ENCODE data around the gene KCTD1.
A peak's percentile ranks its signal among the peaks of the same experiment; 100 is the strongest.

Gene KCTD1

GRCh38 chr18:26548415-26549262 lies at the start of gene KCTD1:
KCTD1 (minus strand) TSS chr18:26548553; CDS start chr18:26548536, 17 bp downstream.
- peaks cover 16% of the 10 kb centered on the region for H3K4me1 Mint-ChIP-seq (ENCODE audit: low read depth)
- DNase-seq (ENCODE audit: low spot score) = peak; percentile 78
- peaks cover 3% of the 10 kb centered on the region for H3K36me3 Mint-ChIP-seq (ENCODE audit: low read depth)
- H3K27ac Mint-ChIP-seq = peak within 1 kb of the TSS; percentile 75
- H3K4me3 Mint-ChIP-seq = peak within 1 kb of the TSS; percentile 87
- no peaks in the 10 kb centered on the region for H3K9me3 Mint-ChIP-seq
- H3K27me3 Mint-ChIP-seq (ENCODE audit: low read depth) = peaks cover 37% of the 10 kb centered on the region

DNA sequence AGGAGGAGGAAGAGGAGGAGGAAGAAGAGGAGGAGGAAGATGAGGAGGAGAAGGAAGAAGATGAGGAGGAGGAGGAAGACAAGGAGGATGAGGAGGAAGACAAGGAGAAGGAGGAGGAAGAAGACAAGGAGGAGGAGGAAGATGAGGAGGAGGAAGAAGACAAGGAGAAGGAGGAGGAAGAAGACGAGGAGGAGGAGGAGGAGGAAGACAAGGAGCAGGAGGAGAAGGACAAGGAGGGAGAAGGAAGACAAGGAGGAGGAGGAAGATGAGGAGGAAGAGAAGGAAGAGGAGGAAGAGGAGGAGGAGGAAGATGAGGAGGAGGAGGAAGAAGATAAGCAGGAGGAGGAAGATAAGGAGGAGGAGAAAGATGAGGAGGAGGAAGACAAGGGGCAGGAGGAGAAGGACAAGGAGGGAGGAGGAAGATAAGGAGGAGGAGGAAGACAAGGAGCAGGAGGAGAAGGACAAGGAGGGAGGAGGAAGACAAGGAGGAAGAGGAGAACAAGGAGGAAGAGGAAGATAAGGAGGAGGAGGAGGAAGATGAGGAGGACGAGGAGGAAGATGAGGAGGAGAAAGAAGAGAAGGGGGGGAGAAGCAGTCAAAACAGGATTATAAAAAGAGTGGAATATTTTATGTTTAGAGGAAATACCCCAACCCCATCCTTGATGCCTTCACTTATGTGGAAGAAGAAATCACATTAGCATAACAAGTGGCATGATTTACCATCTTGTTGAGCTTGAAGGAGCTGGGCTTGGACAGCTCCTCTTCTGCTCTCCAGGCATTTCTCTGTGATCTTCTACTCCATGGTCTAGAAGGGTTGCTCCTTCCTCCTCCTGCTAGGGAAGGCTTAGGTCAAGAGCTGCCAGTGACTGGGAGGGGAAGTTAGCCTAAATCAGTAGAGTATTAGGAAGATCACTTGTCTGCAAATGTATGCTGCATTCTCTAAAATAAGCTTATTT lies 45.3 kb upstream of the KCTD1 start:
- Mint-ChIP-seq H3K36me3 (ENCODE audit: low read depth) (no peaks in the 10 kb centered on the region), H3K4me3 (no peak overlapping the region), H3K27ac (no peak overlapping the region), H3K4me1 (ENCODE audit: low read depth) (no peaks in the 10 kb centered on the region), H3K9me3 (no peaks in the 10 kb centered on the region), H3K27me3 (ENCODE audit: low read depth) (no peaks in the 10 kb centered on the region)
- DNase-seq (ENCODE audit: low spot score) = no peak

- H3K4me3 Mint-ChIP-seq = no peak overlapping the region
- H3K36me3 Mint-ChIP-seq (ENCODE audit: low read depth) = no peaks in the 10 kb centered on the region
- no peak overlapping the region for H3K27ac Mint-ChIP-seq
- no peaks in the 10 kb centered on the region for H3K4me1 Mint-ChIP-seq (ENCODE audit: low read depth)
- H3K9me3 Mint-ChIP-seq = no peaks in the 10 kb centered on the region
- H3K27me3 Mint-ChIP-seq (ENCODE audit: low read depth) = no peaks in the 10 kb centered on the region
- DNase-seq (ENCODE audit: low spot score) = no peak
These were observed 36.4 kb upstream of the KCTD1 start for GRCh38 chr18:26584745-26585144.

DNA sequence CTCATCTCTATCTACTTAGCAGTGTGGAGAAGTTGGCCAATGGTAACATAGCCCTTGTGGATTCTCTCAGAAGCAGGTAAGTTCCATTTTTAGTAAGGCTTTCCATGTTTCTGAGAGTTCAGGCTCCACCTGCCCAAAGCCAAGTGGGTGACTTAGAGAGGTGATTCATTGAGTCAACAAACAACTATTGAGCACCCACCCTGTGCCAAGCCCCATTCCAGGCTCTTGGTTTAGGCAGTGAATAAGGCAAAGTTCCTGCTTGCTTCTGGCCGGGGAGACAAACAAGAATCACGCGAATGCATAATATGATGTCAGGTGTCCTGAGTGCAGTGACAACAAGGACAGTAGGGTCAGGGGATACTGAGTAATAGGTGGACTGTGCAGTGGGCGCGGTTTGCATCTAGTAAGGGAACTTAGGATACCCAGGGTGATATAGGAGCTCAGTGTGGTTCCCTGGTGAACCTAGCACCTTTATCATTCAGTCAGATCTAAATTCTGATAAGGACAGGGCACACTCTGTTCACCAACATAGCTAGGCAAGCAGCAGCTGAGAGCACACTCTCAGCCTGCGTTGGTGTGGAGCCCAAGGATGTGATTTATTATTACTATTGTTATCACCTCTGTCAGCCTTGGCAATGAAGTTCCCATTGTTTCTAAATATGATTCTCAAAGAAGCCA lies 31.7 kb upstream of the KCTD1 start:
- H3K36me3 Mint-ChIP-seq (ENCODE audit: low read depth) = no peaks in the 10 kb centered on the region
- no peak for DNase-seq (ENCODE audit: low spot score)
- peaks cover 2% of the 10 kb centered on the region for H3K4me1 Mint-ChIP-seq (ENCODE audit: low read depth)
- no peak overlapping the region for H3K4me3 Mint-ChIP-seq
- H3K27ac Mint-ChIP-seq = no peak overlapping the region
- H3K27me3 Mint-ChIP-seq (ENCODE audit: low read depth) = peaks cover 26% of the 10 kb centered on the region
- H3K9me3 Mint-ChIP-seq = no peaks in the 10 kb centered on the region

- Mint-ChIP-seq H3K27me3 (ENCODE audit: low read depth) (peaks cover 47% of the 10 kb centered on the region), H3K27ac (no peak overlapping the region), H3K36me3 (ENCODE audit: low read depth) (no peaks in the 10 kb centered on the region), H3K4me3 (peak overlapping the region; percentile 30), H3K4me1 (ENCODE audit: low read depth) (peaks cover 4% of the 10 kb centered on the region), H3K9me3 (no peaks in the 10 kb centered on the region)
- no peak for DNase-seq (ENCODE audit: low spot score)
These were observed 27.5 kb upstream of the KCTD1 start for GRCh38 chr18:26575865-26576217.

- Mint-ChIP-seq H3K4me3 (peak overlapping the region; percentile 58), H3K36me3 (ENCODE audit: low read depth) (no peaks in the 10 kb centered on the region)
These were observed 26.9 kb upstream of the KCTD1 start for GRCh38 chr18:26574958-26575864.

DNA sequence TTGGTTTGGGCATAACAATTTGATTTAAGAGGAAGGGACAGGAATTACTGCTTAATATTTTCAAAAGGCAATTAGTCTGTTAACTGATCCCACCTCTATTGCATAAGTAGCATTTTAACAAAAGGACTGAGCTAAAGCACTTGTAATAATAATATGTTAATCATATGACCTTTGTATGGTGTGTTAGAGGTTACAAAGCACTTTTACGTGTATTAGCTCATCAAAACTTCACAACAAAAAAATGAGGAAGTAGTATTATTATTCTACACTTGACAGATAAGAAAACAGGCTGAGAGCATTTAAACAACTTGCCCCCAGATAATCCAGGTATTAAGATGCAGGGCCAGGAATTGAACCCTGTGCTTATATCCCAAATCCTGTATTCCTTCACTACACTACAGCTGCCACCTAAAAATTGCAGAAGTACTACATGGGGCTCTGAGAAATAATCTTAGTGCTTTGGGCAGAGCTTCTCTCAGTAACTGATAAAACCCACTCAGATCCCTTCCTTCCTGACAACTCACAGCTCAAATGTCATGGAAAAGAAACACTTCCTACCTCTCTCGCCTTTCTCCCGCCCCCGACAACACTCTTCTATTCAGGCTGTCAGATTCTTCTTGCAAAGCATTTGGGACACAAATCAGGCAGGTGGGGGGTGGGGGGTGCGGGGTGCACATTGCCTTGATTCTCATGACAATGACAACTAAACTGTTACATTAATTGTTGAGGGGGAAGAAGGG lies 20.7 kb upstream of the KCTD1 start:
- H3K27me3 Mint-ChIP-seq (ENCODE audit: low read depth) = peaks cover 17% of the 10 kb centered on the region
- H3K27ac Mint-ChIP-seq = no peak overlapping the region
- no peaks in the 10 kb centered on the region for H3K9me3 Mint-ChIP-seq
- no peak for DNase-seq (ENCODE audit: low spot score)
- H3K4me3 Mint-ChIP-seq = no peak overlapping the region
- no peaks in the 10 kb centered on the region for H3K36me3 Mint-ChIP-seq (ENCODE audit: low read depth)
- H3K4me1 Mint-ChIP-seq (ENCODE audit: low read depth) = no peaks in the 10 kb centered on the region

More at GRCh38 chr18:26574958-26575864, 26.9 kb upstream of the KCTD1 start:
- H3K27me3 Mint-ChIP-seq (ENCODE audit: low read depth) = peaks cover 47% of the 10 kb centered on the region
- DNase-seq (ENCODE audit: low spot score) = no peak
- H3K9me3 Mint-ChIP-seq = no peaks in the 10 kb centered on the region
- H3K4me1 Mint-ChIP-seq (ENCODE audit: low read depth) = peaks cover 4% of the 10 kb centered on the region
- H3K27ac Mint-ChIP-seq = no peak overlapping the region

DNA sequence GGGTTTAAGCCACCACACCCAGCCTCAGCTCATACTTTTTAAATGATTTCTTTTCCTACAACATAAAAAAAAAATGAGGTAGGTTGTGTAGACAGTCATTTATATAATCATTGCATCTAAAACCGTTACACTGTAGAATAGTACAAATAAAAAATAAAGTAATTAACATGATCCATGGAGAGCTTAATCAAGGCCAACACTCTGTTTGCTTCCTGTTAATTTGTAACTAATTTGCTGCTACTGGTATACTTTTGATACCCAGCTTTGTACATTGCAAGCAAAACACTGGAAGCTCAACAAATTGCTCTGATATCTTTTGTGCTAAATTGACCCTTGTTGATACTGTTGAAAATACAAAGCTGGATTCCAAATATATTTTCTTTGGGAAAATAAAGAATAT lies 20.2 kb upstream of the KCTD1 start:
- Mint-ChIP-seq H3K27me3 (ENCODE audit: low read depth) (peaks cover 13% of the 10 kb centered on the region), H3K36me3 (ENCODE audit: low read depth) (no peaks in the 10 kb centered on the region), H3K27ac (no peak overlapping the region), H3K4me3 (no peak overlapping the region), H3K4me1 (ENCODE audit: low read depth) (no peaks in the 10 kb centered on the region), H3K9me3 (no peaks in the 10 kb centered on the region)
- no peak for DNase-seq (ENCODE audit: low spot score)

GRCh38 chr18:26566874-26567555 lies 18.7 kb upstream of the KCTD1 start:
- no peaks in the 10 kb centered on the region for H3K36me3 Mint-ChIP-seq (ENCODE audit: low read depth)
- peaks cover 9% of the 10 kb centered on the region for H3K27me3 Mint-ChIP-seq (ENCODE audit: low read depth)
- no peak for DNase-seq (ENCODE audit: low spot score)
- no peak overlapping the region for H3K27ac Mint-ChIP-seq
- H3K9me3 Mint-ChIP-seq = no peaks in the 10 kb centered on the region
- no peak overlapping the region for H3K4me3 Mint-ChIP-seq
- H3K4me1 Mint-ChIP-seq (ENCODE audit: low read depth) = no peaks in the 10 kb centered on the region

- H3K36me3 Mint-ChIP-seq (ENCODE audit: low read depth) = no peaks in the 10 kb centered on the region
- H3K27ac Mint-ChIP-seq = no peak overlapping the region
- no peaks in the 10 kb centered on the region for H3K4me1 Mint-ChIP-seq (ENCODE audit: low read depth)
- peaks cover 9% of the 10 kb centered on the region for H3K27me3 Mint-ChIP-seq (ENCODE audit: low read depth)
- H3K4me3 Mint-ChIP-seq = no peak overlapping the region
- DNase-seq (ENCODE audit: low spot score) = no peak
- H3K9me3 Mint-ChIP-seq = no peaks in the 10 kb centered on the region
These were observed 17.2 kb upstream of the KCTD1 start for GRCh38 chr18:26565514-26565913.

DNA sequence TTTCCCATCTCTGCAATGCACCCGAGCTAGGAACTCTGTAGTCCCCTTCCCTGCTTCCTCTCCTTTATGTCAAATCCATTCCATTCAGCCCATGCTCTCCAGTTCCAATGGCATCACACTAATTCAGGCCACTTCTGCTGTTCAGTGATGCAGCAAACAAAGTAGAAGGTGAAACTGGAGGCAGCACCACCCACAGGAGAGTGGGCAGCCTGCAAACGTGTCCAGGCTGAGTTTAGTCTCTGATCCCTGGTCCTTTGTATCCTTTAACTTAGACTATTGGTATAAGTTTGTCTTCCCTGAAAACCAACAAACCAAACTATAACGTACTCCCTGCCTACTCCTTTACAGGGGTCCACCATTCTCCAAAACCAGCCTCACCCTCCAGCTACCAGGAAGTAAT lies 14.7 kb upstream of the KCTD1 start:
- no peak overlapping the region for H3K4me3 Mint-ChIP-seq
- peaks cover 13% of the 10 kb centered on the region for H3K27me3 Mint-ChIP-seq (ENCODE audit: low read depth)
- H3K27ac Mint-ChIP-seq = no peak overlapping the region
- DNase-seq (ENCODE audit: low spot score) = no peak
- H3K4me1 Mint-ChIP-seq (ENCODE audit: low read depth) = no peaks in the 10 kb centered on the region
- no peaks in the 10 kb centered on the region for H3K9me3 Mint-ChIP-seq
- H3K36me3 Mint-ChIP-seq (ENCODE audit: low read depth) = no peaks in the 10 kb centered on the region

DNA sequence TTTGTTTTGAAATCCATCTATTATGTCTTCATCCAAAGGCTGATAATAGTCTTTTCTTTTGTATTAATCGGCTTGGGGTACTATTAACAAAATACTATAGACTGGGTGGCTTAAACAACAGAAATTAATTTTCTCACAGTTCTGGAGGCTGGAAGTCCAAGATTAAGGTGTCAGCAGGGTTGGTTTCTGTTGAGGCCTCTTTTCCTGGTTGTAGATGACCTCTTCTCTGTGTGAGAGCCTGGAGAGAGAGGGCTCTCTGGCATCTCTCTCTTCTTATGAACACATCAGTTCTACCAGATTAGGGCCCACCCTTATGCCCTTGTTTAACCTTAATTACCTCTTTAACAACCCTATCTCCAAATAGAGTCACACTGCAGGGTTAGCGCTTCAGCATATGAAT lies 14.2 kb upstream of the KCTD1 start:
- H3K27me3 Mint-ChIP-seq (ENCODE audit: low read depth) = peaks cover 16% of the 10 kb centered on the region
- no peak overlapping the region for H3K4me3 Mint-ChIP-seq
- H3K9me3 Mint-ChIP-seq = no peaks in the 10 kb centered on the region
- H3K27ac Mint-ChIP-seq = no peak overlapping the region
- no peak for DNase-seq (ENCODE audit: low spot score)
- H3K36me3 Mint-ChIP-seq (ENCODE audit: low read depth) = no peaks in the 10 kb centered on the region
- no peaks in the 10 kb centered on the region for H3K4me1 Mint-ChIP-seq (ENCODE audit: low read depth)
